Measurements from ENCODE around the gene FGGY.
"Not testable (repeated sequence)": the region's sequence is repeated elsewhere in the genome, so short reads cannot be mapped to it uniquely, and the experiment has no call there.

Gene FGGY

DNA sequence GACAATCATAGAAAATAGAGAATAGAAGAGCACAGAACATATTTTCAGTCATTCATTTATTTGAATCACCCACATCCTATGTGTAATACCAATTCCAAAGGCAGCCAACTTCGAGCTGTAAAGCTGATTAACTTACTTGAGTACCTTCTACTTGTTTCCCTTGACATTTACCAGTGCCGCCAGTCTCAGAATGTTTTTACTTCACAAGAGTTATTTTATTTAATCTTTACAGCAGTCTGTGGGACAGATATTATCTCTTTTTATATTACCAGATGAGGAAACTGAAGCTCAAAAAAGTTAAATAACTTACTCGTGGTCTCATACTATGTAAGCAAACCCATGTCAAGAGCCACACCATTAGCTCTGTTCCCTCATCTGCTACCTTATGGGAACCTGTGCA, 56.6 kb downstream of the FGGY start:
- no peak for TF ChIP-seq CTCF (IDR thresholded peaks at IDR 0.05; ENCODE audit: low read depth, low read length)
- Histone ChIP-seq H3K4me3 (ENCODE audit: low read depth, low read length) (no peak overlapping the region), H3K27me3 (ENCODE audit: insufficient read depth, low read depth, severe bottlenecking) (no peaks in the 10 kb centered on the region), H3K36me3 (no peaks in the 10 kb centered on the region), H3K27ac (no peak overlapping the region), H3K9me3 (ENCODE audit: severe bottlenecking) (no peaks in the 10 kb centered on the region)
- no peak for DNase-seq

GRCh38 chr1:59354239-59354638, 57.3 kb downstream of the FGGY start:
- not testable (repeated sequence) for DNase-seq; H3K27me3 ChIP-seq (ENCODE audit: insufficient read depth, low read depth, severe bottlenecking); H3K27ac ChIP-seq; H3K9me3 ChIP-seq (ENCODE audit: severe bottlenecking); H3K36me3 ChIP-seq; H3K4me3 ChIP-seq (ENCODE audit: low read depth, low read length)

- no peaks in the 10 kb centered on the region for H3K36me3 ChIP-seq
- no peak for DNase-seq
- no peaks in the 10 kb centered on the region for H3K9me3 ChIP-seq (ENCODE audit: severe bottlenecking)
- H3K27me3 ChIP-seq (ENCODE audit: insufficient read depth, low read depth, severe bottlenecking) = no peaks in the 10 kb centered on the region
- no peak overlapping the region for H3K4me3 ChIP-seq (ENCODE audit: low read depth, low read length)
- TF ChIP-seq CTCF (IDR thresholded peaks at IDR 0.05; ENCODE audit: low read depth, low read length) = no peak
- no peak overlapping the region for H3K27ac ChIP-seq
These were observed 57.9 kb downstream of the FGGY start for GRCh38 chr1:59354709-59355337.

- no peak for DNase-seq
- H3K36me3 ChIP-seq = no peaks in the 10 kb centered on the region
- H3K27ac ChIP-seq = no peak overlapping the region
- H3K9me3 ChIP-seq (ENCODE audit: severe bottlenecking) = no peaks in the 10 kb centered on the region
- no peak for TF ChIP-seq CTCF (IDR thresholded peaks at IDR 0.05; ENCODE audit: low read depth, low read length)
- no peak overlapping the region for H3K4me3 ChIP-seq (ENCODE audit: low read depth, low read length)
- H3K27me3 ChIP-seq (ENCODE audit: insufficient read depth, low read depth, severe bottlenecking) = no peaks in the 10 kb centered on the region
These were observed 58.5 kb downstream of the FGGY start for GRCh38 chr1:59355361-59355760.

DNA sequence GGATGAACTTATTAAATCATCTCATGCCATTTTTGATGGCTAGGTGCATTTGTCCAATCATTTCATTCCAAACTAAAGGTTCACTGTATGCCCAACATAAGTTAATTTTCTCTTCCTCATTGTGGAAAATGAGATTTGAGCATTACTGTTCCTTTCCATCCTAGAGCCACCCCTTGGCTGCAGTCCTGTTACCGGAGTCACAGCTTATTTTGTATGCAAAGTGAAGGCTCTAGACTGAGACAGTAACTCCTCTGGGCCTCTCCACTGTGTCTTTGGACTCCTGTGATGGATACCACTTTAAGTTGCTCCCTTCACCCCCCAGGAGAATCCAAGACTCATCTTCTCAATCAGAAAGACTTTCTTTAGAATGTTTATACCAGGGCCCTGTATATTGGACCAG, 59.7 kb downstream of the FGGY start:
- Histone ChIP-seq H3K4me3 (ENCODE audit: low read depth, low read length) (no peak overlapping the region), H3K27ac (no peak overlapping the region), H3K27me3 (ENCODE audit: insufficient read depth, low read depth, severe bottlenecking) (no peaks in the 10 kb centered on the region), H3K9me3 (ENCODE audit: severe bottlenecking) (no peaks in the 10 kb centered on the region), H3K36me3 (no peaks in the 10 kb centered on the region)
- DNase-seq = no peak
- no peak for TF ChIP-seq CTCF (IDR thresholded peaks at IDR 0.05; ENCODE audit: low read depth, low read length)

- H3K9me3 ChIP-seq (ENCODE audit: severe bottlenecking) = no peaks in the 10 kb centered on the region
- no peak overlapping the region for H3K27ac ChIP-seq
- no peak overlapping the region for H3K4me3 ChIP-seq (ENCODE audit: low read depth, low read length)
- H3K36me3 ChIP-seq = no peaks in the 10 kb centered on the region
- H3K27me3 ChIP-seq (ENCODE audit: insufficient read depth, low read depth, severe bottlenecking) = no peaks in the 10 kb centered on the region
- TF ChIP-seq CTCF (IDR thresholded peaks at IDR 0.05; ENCODE audit: low read depth, low read length) = no peak
- DNase-seq = no peak
These were observed 60.9 kb downstream of the FGGY start for GRCh38 chr1:59357645-59358320.
